ENCODE measurements around the gene KRT7. TPM values are rescaled to one million over a fixed set of nuclear protein-coding genes. Genes with fewer than 3 reads are reported as not detected.

KRT7 gene
- total RNA-seq, 1 donor, result 1.4 TPM

GRCh38 chr12:52212701-52213563 lies 20.1 kb upstream of the KRT7 start:
- H3K4me3 ChIP-seq (ENCODE audit: low read depth, low read length), result no peak overlapping the region
- no peak for TF ChIP-seq CTCF (IDR thresholded peaks at IDR 0.05; ENCODE audit: insufficient read depth, low read length)
- no peak for DNase-seq (ENCODE audit: low read depth)

GRCh38 chr12:52213564-52214420 lies 19.3 kb upstream of the KRT7 start:
- DNase-seq (ENCODE audit: low read depth), result peak; percentile 76
- peak; percentile 98 for TF ChIP-seq CTCF (IDR thresholded peaks at IDR 0.05; ENCODE audit: insufficient read depth, low read length)
- no peak overlapping the region for H3K4me3 ChIP-seq (ENCODE audit: low read depth, low read length)

GRCh38 chr12:52214421-52214802 lies 18.6 kb upstream of the KRT7 start:
- DNase-seq (ENCODE audit: low read depth), result no peak
- H3K4me3 ChIP-seq (ENCODE audit: low read depth, low read length), result no peak overlapping the region
- no peak for TF ChIP-seq CTCF (IDR thresholded peaks at IDR 0.05; ENCODE audit: insufficient read depth, low read length)

GRCh38 chr12:52215587-52216031 lies 17.4 kb upstream of the KRT7 start:
- H3K4me3 ChIP-seq (ENCODE audit: low read depth, low read length), result no peak overlapping the region
- peak; percentile 73 for DNase-seq (ENCODE audit: low read depth)
- no peak for TF ChIP-seq CTCF (IDR thresholded peaks at IDR 0.05; ENCODE audit: insufficient read depth, low read length)

GRCh38 chr12:52216100-52216499 lies 16.9 kb upstream of the KRT7 start:
- TF ChIP-seq CTCF (IDR thresholded peaks at IDR 0.05; ENCODE audit: insufficient read depth, low read length), result no peak
- no peak for DNase-seq (ENCODE audit: low read depth)
- H3K4me3 ChIP-seq (ENCODE audit: low read depth, low read length), result no peak overlapping the region

GRCh38 chr12:52216807-52217206 lies 16.2 kb upstream of the KRT7 start:
- no peak for DNase-seq (ENCODE audit: low read depth)
- TF ChIP-seq CTCF (IDR thresholded peaks at IDR 0.05; ENCODE audit: insufficient read depth, low read length), result peak; percentile 8
- H3K4me3 ChIP-seq (ENCODE audit: low read depth, low read length), result no peak overlapping the region
